ENCODE measurements around the gene CTDSP2. TPM values are rescaled to one million over a fixed set of nuclear protein-coding genes. Genes with fewer than 3 reads are reported as not detected.

Gene CTDSP2
- total and polyA plus RNA-seq, 2 of the 8 experiments (the other 6 are each of a cell fraction or from before 2014, with no cell fraction given), result 71.3 to 91.7 TPM

GRCh38 chr12:57816855-57817151, 29.7 kb downstream of the CTDSP2 start (continued):
- TF ChIP-seq RNF2 (IDR thresholded peaks at IDR 0.05; ENCODE audit: borderline replicate concordance, low read depth, low read length, missing control alignments, poor library complexity, severe bottlenecking) (no peak), KDM1A (IDR thresholded peaks at IDR 0.05; ENCODE audit: borderline replicate concordance, low read length) (no peak), CTBP2 (IDR thresholded peaks at IDR 0.05; ENCODE audit: borderline replicate concordance, insufficient read depth, insufficient read length, low read length) (no peak), CBX8 (IDR thresholded peaks at IDR 0.05; ENCODE audit: borderline replicate concordance, low read depth, low read length) (no peak)

All from H1 (cell line).